Fibroblast of villous mesenchyme (primary cell): ENCODE results near the gene GOLT1A. TPM values are rescaled to one million over a fixed set of nuclear protein-coding genes. Genes with fewer than 3 reads are reported as not detected.

ENCODE experiments used
- DNase-seq: peaks from one replicate; pipeline ENCODE4 v3.0.0-alpha.2; 2010; ENCODE audit warnings: low read depth
- H3K4me3 ChIP-seq: 2 replicates; pipeline ENCODE4 v1.5.1; 2011; ENCODE audit warnings: low read depth, mild to moderate bottlenecking, low read length
- total RNA-seq: library from RNA; depleted of rRNA; stranded (reverse); fragments of >200 nt; gene quantifications from 2 replicates; pipeline ENCODE4 v1.2.3, GENCODE V29; 2012
- TF ChIP-seq, protein P1 (sequence below): IDR thresholded peaks from 2 replicates; pipeline ENCODE4 v1.5.1; 2012; ENCODE audit warnings: low read depth, mild to moderate bottlenecking, low read length; ENCODE audit not compliant: insufficient read depth

GOLT1A gene
- total RNA-seq, 1 donor: not detected

GRCh38 chr1:204151552-204152309 is 62.1 kb downstream of the GOLT1A start, which contains the start of gene ETNK2:
Gene ETNK2 (minus strand): TSS chr1:204152044. CDS start chr1:204151852, 192 bp downstream.
- peak; percentile 45 for DNase-seq
- peak within 1 kb of the TSS; percentile 67 for H3K4me3 ChIP-seq
- TF ChIP-seq, protein P1, sequence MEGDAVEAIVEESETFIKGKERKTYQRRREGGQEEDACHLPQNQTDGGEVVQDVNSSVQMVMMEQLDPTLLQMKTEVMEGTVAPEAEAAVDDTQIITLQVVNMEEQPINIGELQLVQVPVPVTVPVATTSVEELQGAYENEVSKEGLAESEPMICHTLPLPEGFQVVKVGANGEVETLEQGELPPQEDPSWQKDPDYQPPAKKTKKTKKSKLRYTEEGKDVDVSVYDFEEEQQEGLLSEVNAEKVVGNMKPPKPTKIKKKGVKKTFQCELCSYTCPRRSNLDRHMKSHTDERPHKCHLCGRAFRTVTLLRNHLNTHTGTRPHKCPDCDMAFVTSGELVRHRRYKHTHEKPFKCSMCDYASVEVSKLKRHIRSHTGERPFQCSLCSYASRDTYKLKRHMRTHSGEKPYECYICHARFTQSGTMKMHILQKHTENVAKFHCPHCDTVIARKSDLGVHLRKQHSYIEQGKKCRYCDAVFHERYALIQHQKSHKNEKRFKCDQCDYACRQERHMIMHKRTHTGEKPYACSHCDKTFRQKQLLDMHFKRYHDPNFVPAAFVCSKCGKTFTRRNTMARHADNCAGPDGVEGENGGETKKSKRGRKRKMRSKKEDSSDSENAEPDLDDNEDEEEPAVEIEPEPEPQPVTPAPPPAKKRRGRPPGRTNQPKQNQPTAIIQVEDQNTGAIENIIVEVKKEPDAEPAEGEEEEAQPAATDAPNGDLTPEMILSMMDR: no peak

DNA sequence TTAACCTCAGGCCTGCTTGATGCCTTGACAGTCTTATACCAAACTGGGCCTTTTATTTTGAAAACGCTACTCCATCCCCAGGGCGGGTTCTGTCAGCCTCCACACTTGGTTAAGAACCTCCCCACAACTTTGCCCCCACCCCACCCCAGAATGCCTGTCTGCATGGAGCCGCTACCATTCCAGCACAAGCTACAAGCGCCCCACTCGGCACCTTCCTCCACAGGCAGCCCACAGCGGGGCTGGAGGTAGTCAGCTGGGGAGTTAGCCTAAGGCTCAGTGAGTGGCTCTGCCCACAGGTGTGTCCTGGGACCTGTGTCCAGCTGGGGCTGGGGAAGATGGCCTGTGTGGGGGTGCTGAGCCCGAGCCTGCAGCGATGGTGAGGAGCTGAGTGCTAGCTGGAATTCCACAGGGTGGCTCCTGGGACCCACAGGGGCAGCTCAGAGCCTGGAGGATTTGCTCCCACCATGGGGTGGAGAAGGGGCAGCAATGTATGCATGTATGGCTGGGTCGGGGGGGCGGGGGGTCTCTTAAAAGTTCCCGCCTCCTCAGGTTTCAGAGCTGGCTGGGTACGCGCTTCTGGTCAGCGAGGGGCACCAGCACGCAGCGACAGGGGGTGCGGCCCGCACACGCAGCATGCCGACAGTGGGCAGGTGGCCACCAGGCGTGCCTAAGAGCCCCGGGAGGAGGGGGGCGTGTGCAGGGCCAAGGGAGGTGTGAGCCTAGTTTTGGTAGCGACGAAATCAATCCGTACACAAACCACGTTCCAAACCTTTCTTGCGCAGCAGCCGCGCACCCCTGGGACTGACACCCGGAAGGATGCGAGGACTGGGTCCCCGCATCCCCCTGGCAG is 62.9 kb downstream of the GOLT1A start:
- TF ChIP-seq, protein P1: no peak
- peak overlapping the region; percentile 67 for H3K4me3 ChIP-seq
- no peak for DNase-seq

DNA sequence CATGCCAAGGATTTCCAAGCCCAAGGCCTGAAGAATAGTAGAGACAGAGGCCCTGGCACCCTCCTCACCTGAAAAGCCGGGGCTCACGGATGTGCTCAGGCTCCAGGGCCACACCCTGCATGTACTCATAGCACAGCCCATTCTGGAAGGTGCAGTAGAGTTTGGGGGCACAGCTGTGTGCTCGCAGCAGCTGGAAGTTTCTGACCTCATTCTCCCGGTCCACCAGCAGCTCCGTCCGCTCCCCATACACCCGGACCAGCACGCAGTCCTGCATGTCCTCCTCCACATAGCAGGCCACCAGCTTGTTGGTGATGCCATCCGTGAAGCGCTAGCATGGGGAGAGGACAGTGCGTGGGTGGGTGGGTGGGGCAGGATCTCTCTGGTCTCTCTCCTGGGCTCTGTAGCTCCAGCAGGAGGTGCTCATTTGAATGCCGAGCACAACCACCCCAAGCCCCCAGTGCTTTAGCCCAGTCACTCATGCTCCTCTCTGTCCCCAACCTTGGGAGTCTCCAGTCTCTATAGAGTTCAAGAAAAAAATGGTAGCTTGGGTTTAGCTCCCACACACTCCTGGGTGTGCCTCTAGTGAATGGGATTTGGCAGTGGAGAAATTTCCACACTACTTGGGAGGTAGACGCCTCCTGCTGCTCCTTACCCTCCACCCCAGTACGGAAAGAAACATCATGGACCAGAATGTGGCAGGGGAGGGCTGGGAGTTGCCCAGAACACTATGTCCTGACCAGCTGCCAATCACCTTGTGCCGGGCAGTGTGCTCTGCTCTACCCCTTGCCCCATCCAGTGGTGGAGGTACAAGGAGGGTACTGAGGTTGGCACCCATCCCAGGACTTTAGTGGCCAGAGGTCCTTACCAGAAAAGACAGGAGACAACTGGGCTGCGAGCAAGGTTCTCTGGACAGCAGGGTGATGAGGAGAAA is 63.9 kb downstream of the GOLT1A start:
- no peak overlapping the region for H3K4me3 ChIP-seq
- TF ChIP-seq, protein P1: no peak
- no peak for DNase-seq

GRCh38 chr1:204149107-204149506 is 64.7 kb downstream of the GOLT1A start:
- no peak for DNase-seq
- TF ChIP-seq, protein P1: no peak
- H3K4me3 ChIP-seq: no peak overlapping the region

Other genes with a start within 250 kb of the GOLT1A start
- gene SOX13, start 140.9 kb downstream of the GOLT1A start, total RNA-seq: 11.6 and 14.7 TPM in 2 replicates
- 12.2 and 15.5 TPM in 2 replicates for gene ETNK2, start 61.9 kb downstream of the GOLT1A start, total RNA-seq
- gene REN, start 47.7 kb downstream of the GOLT1A start, total RNA-seq: 4.3 and 8.7 TPM in 2 replicates
- 5.6 and 11.0 TPM in 2 replicates for gene KISS1, start 17.5 kb downstream of the GOLT1A start, total RNA-seq
- gene PLEKHA6, start 145.9 kb upstream of the GOLT1A start, total RNA-seq: 2.9 and 3.9 TPM in 2 replicates
- 35.1 and 49.7 TPM in 2 replicates for gene PPP1R15B, start 197.8 kb upstream of the GOLT1A start, total RNA-seq